Panc1 (cell line): ENCODE data around the gene TCOF1. TPM values are rescaled to one million over a fixed set of nuclear protein-coding genes. Genes with fewer than 3 reads are reported as not detected.

Source experiments
- ATAC-seq: fragments of 200-7000 bp; cut with Tn5 transposase; 2 replicates; pipeline ENCODE4 v1.9.1; 2020; ENCODE audit warnings: mild to moderate bottlenecking, moderate library complexity
- BruUV-seq: library from RNA; stranded (reverse); fragments of 400-500 nt; replicated peaks from 2 replicates; lab custom pipeline; 2021; lab: Mats Ljungman, UMichigan
- CTCF ChIA-PET: fragments of 300-600 bp; sonication (Branson Sonifier 250); formaldehyde crosslinking; loops from one replicate; lab custom pipeline; 2022; ENCODE audit warnings: antibody characterized with exemption; lab: Charles Lee
- POLR2A ChIA-PET: fragments of 300-600 bp; sonication (Branson Sonifier 250); formaldehyde crosslinking; loops from one replicate; lab custom pipeline; 2022; ENCODE audit warnings: antibody characterized with exemption; lab: Charles Lee
- DNase-seq: peaks from one replicate; pipeline ENCODE4 v3.0.0-alpha.2; 2010; ENCODE audit warnings: low read depth, low spot score
- H3K27ac ChIP-seq: 2 replicates; pipeline ENCODE4 v1.5.1; 2011; ENCODE audit warnings: mild to moderate bottlenecking, low read length, inconsistent platforms
- H3K27me3 ChIP-seq: fragments of 200-500 bp; sonication (Bioruptor generic); 2 replicates; pipeline ENCODE4 v1.6.0; 2014; ENCODE audit warnings: low read length, inconsistent platforms; ENCODE audit not compliant: control insufficient read depth, insufficient read depth
- H3K36me3 ChIP-seq: fragments of 200-500 bp; sonication (Bioruptor generic); 2 replicates; pipeline ENCODE4 v1.5.1; 2014; ENCODE audit warnings: inconsistent platforms, mild to moderate bottlenecking, low read length, moderate library complexity; ENCODE audit not compliant: control insufficient read depth, insufficient read depth
- H3K4me1 ChIP-seq: 2 replicates; pipeline ENCODE4 v1.5.1; 2011; ENCODE audit warnings: inconsistent platforms, mild to moderate bottlenecking, low read length, moderate library complexity; ENCODE audit not compliant: control insufficient read depth, insufficient read depth
- H3K4me3 ChIP-seq, 2 experiments: 2 replicates each; pipeline ENCODE4 v1.5.1; 2011 to 2012; ENCODE audit warnings: low read depth in 2 of 2, low read length in 2 of 2, mild to moderate bottlenecking in 2 of 2, inconsistent platforms in 1 of 2, moderate library complexity in 1 of 2
- H3K9me3 ChIP-seq: fragments of 200-500 bp; sonication (Bioruptor generic); 2 replicates; pipeline ENCODE4 v1.5.1; 2014; ENCODE audit warnings: low read depth, mild to moderate bottlenecking, inconsistent platforms, low read length, moderate library complexity; ENCODE audit not compliant: control insufficient read depth, insufficient read depth
- POLR2AphosphoS5 ChIP-seq: IDR thresholded peaks from 2 replicates; pipeline ENCODE4 v1.6.1; 2012; ENCODE audit warnings: mild to moderate bottlenecking, low read depth, low read length, moderate library complexity
- SIN3A ChIP-seq: IDR thresholded peaks from 2 replicates; pipeline ENCODE4 v1.6.1; 2012; ENCODE audit warnings: low read depth, mild to moderate bottlenecking, low read length, moderate library complexity, borderline replicate concordance; ENCODE audit not compliant: insufficient read depth
- TCF7L2 ChIP-seq: IDR thresholded peaks from 2 replicates; pipeline ENCODE4 v1.6.1; 2011; ENCODE audit warnings: mild to moderate bottlenecking, low read depth, low read length, inconsistent platforms
- in situ Hi-C: cut with HindIII; loops from 2 replicates; pipeline ENCODE4 v1.10.0; 2016; ENCODE audit warnings: low sequenced_read_pairs, low pct_unique_long_range_greater_than_20kb
- intact Hi-C: fragments of 100-400 bp; cut with micrococcal nuclease; formaldehyde crosslinking; loops from one replicate; pipeline ENCODE4 v1.10.0; 2022; ENCODE audit not compliant: unreplicated experiment
- total RNA-seq: library from RNA; stranded (reverse); gene quantifications from one replicate; pipeline ENCODE4 v1.2.1, GENCODE V29; 2021; ENCODE audit not compliant: unreplicated experiment
- TF ChIP-seq, protein P1 (sequence below), 2 experiments: IDR thresholded peaks; 2 replicates each; pipeline ENCODE4 v1.6.1; 2011 to 2012; ENCODE audit warnings: low read depth in 2 of 2, control low read depth in 1 of 2, low read length in 1 of 2, mild to moderate bottlenecking in 1 of 2, moderate library complexity in 1 of 2; ENCODE audit not compliant: insufficient read depth in 1 of 2
- TF ChIP-seq, protein P2 (sequence below): fragments of 450-650 bp; IDR thresholded peaks from 2 replicates; pipeline ENCODE4 v1.5.1; 2017; ENCODE audit warnings: mild to moderate bottlenecking

TCOF1 gene
- total RNA-seq, 1 experiment from 2014 or later = 92.8 TPM

DNA sequence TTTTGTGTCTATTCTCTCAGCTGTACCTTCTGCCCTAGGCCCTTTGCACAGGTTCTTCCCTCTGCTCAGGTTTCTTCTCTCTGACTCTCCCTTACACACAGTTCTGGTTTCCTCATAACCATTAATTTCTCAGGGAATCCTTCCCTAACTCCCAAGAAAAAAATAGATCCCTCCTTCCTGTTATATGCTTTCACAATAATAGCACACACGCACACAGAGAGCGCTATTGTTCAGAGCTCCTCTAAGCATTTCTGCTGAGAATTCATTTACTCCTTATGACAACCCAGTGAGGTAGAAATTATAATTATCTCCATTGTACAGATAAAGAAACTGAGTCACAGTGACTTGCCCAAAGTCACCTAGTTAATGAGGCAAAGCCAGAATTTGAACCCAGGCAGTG is 1.7 kb upstream of the TCOF1 start:
- Histone ChIP-seq H3K27ac (no peak overlapping the region), H3K4me3 (no peak overlapping the region), H3K36me3 (no peaks in the 10 kb centered on the region; the same call in 1 of the 2 replicates), H3K9me3 (no peaks in the 10 kb centered on the region), H3K27me3 (no peaks in the 10 kb centered on the region), H3K4me1 (peaks cover 1% of the 10 kb centered on the region; the same call in 1 of the 2 replicates)
- no peak for DNase-seq
- intact Hi-C loops = no loop called here
- ChIA-PET POLR2A (no interaction called here), CTCF (no interaction called here)
- ATAC-seq = no peak
- no TSS peak for BruUV-seq
- in situ Hi-C loops = no loop called here
- TF ChIP-seq, protein P1, sequence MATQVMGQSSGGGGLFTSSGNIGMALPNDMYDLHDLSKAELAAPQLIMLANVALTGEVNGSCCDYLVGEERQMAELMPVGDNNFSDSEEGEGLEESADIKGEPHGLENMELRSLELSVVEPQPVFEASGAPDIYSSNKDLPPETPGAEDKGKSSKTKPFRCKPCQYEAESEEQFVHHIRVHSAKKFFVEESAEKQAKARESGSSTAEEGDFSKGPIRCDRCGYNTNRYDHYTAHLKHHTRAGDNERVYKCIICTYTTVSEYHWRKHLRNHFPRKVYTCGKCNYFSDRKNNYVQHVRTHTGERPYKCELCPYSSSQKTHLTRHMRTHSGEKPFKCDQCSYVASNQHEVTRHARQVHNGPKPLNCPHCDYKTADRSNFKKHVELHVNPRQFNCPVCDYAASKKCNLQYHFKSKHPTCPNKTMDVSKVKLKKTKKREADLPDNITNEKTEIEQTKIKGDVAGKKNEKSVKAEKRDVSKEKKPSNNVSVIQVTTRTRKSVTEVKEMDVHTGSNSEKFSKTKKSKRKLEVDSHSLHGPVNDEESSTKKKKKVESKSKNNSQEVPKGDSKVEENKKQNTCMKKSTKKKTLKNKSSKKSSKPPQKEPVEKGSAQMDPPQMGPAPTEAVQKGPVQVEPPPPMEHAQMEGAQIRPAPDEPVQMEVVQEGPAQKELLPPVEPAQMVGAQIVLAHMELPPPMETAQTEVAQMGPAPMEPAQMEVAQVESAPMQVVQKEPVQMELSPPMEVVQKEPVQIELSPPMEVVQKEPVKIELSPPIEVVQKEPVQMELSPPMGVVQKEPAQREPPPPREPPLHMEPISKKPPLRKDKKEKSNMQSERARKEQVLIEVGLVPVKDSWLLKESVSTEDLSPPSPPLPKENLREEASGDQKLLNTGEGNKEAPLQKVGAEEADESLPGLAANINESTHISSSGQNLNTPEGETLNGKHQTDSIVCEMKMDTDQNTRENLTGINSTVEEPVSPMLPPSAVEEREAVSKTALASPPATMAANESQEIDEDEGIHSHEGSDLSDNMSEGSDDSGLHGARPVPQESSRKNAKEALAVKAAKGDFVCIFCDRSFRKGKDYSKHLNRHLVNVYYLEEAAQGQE (IDR thresholded peaks at IDR 0.05; ENCODE audit: insufficient read depth in 1 of 2, low read depth in 2 of 2, low read length in 1 of 2) = no peak
- TF ChIP-seq SIN3A = no peak
- TF ChIP-seq POLR2AphosphoS5 = no peak
- TF ChIP-seq, protein P2, sequence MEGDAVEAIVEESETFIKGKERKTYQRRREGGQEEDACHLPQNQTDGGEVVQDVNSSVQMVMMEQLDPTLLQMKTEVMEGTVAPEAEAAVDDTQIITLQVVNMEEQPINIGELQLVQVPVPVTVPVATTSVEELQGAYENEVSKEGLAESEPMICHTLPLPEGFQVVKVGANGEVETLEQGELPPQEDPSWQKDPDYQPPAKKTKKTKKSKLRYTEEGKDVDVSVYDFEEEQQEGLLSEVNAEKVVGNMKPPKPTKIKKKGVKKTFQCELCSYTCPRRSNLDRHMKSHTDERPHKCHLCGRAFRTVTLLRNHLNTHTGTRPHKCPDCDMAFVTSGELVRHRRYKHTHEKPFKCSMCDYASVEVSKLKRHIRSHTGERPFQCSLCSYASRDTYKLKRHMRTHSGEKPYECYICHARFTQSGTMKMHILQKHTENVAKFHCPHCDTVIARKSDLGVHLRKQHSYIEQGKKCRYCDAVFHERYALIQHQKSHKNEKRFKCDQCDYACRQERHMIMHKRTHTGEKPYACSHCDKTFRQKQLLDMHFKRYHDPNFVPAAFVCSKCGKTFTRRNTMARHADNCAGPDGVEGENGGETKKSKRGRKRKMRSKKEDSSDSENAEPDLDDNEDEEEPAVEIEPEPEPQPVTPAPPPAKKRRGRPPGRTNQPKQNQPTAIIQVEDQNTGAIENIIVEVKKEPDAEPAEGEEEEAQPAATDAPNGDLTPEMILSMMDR = no peak
- no peak for TF ChIP-seq TCF7L2

DNA sequence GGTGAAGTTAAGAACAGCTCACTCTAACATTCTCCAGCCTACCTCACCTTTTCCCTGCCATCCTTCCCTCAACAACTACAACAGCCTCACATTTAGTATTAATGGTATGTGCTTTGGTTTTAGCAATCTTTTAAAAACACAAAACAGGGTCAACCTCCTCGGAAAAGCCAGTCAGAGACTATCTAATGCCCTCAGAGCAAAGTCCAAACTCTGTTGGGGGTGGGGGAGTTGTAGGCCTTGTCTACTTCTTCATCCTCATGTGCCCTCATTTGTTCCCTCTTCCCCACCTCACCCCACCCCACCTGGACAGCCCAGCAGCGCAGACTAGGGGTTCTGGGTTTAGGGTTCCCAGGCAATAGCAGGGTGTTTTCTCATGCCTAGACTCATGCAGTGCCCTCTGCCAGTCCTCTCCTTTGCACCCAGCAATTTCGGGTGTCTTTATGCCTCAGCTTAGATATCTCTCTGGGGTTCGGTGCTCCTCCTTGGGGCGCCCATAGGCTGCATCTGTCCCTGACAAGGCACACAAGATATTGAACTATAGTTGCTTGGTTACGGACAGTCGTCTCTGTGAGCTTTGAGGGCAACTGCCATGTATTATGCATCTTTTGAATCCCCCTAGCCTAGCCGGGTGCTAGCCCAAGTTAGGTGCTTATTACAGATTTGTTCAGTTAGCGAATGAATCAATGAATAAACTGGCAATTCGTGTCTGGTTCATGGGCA is 762 bp upstream of the TCOF1 start:
- intact Hi-C loops = no loop called here
- no TSS peak for BruUV-seq
- no peak for ATAC-seq

More for the DNA sequence above, 762 bp upstream of the TCOF1 start:
- in situ Hi-C loops = no loop called here
- no peaks in the 10 kb centered on the region for H3K9me3 ChIP-seq
- peak overlapping the region; percentile 82 for H3K27ac ChIP-seq
- TF ChIP-seq POLR2AphosphoS5 = no peak
- DNase-seq = no peak
- peaks cover 6% of the 10 kb centered on the region; the same call in 1 of the 2 replicates for H3K36me3 ChIP-seq
- H3K4me3 ChIP-seq = peak overlapping the region; percentile 96 to 98
- H3K27me3 ChIP-seq = no peaks in the 10 kb centered on the region
- ChIA-PET POLR2A (interaction anchor here (0.5 kb wide), 1 partner anchor 352 kb away, joined by 4 read pairs; no protein-coding TSS in a partner anchor), CTCF (no interaction called here)
- no peaks in the 10 kb centered on the region; the same call in 1 of the 2 replicates for H3K4me1 ChIP-seq
